Islet precursor cell (in vitro differentiated cells): Measurements from ENCODE around the gene BRINP2.
"Not testable (repeated sequence)": the region's sequence is repeated elsewhere in the genome, so short reads cannot be mapped to it uniquely, and the experiment has no call there.

ENCODE experiments used
- DNase-seq: peaks from one replicate; pipeline ENCODE4 v3.0.0-alpha.2; 2018

BRINP2 gene

DNA sequence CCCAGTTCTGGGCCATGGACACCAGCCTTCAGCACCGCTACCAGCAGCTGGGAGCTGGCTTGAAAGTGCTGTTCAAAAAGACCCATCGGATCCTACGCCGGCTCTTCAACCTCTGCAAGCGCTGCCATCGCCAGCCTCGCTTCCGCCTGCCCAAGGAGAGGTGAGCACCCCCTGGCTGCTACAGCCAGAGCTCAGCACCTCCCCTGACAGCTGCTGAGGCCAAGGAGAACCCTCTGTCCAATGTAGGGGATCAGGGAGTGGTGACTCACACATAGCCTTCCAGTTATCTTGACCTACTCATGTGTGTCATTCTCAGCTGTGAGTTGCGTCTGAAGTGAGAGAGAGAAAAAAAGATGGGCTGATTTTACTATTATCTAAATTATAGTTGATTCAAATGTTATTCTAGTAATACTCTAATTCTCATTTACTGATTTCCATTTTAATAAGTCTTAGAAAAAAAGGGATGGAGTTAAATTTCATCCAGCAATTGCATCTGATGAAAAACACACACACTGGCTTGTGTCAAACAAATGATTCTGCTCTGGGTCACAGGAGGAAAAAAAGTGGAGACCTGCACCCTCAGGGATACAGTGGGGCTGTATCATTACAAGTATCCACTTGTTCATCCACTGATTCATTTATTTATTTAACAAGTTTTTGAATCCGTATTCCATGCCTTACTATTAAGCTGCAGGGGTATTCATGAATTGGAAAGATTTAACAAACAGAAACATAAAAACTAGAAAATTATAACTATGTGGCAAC lies 108.0 kb downstream of the BRINP2 start:
- no peak for DNase-seq

DNA sequence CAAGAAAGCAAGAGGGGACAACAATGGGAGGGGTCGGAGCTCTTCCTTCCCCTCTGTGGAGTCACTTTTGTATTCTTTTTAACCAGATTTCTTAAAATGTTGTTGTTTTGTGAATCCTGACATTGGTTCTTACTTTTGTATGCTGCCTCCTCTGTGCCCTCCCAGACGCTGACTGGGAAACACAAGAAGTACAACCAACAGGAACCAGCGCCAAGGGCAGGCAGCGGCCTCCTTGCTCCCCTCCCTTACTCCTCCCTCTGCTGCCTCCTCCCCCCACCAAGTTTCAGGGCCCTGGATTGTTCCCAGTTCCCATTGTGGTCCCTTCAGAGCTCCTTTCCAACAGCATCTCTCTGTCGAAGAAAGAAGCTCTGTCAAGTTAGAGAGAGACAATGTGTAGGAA lies 111.1 kb downstream of the BRINP2 start:
- DNase-seq: no peak

DNA sequence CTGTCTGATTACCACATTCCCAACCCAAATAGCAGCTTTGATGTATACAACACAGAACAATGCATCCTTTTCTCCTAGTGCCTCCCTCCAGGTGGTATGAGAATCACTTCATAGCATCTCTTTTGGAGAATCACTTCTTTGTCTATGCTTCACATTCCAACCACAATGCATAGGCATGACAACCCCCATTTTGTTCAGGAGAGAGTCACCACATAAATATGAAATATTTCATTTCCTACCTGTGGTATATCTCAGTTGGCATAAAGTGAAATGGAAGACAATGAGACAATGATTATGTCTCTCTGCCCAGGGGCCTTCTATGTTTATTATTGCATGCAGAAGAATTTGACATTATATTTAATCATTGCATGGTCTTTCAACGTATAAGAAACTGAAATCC lies 112.2 kb downstream of the BRINP2 start:
- DNase-seq: no peak

DNA sequence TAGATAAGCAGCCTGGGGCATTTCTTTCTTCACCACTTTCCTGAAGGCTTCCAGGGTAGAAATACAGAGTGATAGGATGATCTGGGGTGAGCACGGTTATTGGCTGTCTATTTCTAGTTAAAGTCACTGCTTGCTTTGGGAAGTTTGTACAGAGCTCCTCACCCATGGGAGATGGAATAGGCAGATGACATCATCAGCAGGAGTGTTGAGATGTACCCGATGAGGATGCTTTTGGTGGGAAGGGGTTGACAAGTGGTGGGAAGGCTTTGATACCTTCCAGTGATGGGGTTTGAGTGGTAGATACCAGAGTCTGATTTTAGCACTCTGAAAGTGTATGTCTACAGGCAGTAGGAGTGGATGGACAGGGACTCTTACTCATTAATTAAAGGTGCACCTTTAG lies 112.6 kb downstream of the BRINP2 start:
- no peak for DNase-seq

DNA sequence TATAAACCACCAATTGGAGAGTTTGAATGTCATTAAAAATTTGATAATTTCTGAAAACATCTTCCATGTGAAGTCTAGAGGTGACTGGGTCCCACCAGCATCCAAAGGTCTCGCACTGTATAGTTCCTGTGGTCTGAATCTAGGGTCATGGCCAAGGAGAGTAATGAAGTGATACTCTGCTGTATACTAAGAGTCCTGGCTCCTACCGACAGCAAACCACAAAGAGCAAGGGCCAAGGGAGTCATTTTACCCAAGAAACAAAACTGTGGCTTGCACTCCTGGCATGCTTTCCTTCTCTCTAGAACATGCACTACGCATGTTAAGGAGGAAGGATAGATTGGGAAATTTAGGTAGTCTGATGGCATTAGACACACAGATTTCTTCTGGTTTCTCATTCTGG lies 115.6 kb downstream of the BRINP2 start:
- no peak for DNase-seq

DNA sequence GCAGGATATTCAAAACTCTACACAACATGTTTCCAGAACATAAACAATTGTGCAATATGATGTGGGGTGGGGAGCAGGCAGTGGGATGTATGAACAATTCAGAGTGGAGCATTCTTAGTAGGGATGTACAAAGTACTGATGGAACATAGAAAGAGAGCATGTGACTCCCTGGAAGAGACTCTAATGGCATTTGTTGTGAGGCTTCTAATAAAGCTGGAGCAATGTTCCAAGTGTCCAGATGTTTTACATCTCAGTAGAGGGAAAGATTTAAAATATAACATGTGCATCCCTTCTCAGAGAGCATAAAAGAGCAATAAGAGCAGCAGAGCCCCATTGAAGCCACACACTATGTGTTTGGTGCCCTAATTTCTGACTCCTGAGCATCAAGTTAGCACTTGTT lies 116.5 kb downstream of the BRINP2 start:
- no peak for DNase-seq

DNA sequence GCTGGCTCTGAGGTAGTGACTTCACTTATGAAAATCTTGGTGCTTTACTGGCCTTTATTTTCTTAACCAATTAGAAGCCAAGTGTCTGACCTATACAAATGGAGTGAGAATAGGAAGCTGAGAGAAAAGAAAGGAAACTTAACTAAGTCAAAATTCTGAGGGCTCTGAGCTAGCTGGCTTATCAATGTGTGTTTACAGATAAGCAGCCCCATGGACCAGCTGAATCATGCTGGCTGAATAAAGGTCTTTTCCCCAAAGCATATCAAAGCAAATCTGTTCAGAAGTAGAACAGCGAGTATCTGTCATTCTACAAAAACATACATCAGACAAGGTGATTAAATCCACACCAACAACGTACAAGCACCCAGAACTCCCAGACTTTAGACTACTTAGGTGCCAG lies 117.2 kb downstream of the BRINP2 start:
- DNase-seq: no peak

DNA sequence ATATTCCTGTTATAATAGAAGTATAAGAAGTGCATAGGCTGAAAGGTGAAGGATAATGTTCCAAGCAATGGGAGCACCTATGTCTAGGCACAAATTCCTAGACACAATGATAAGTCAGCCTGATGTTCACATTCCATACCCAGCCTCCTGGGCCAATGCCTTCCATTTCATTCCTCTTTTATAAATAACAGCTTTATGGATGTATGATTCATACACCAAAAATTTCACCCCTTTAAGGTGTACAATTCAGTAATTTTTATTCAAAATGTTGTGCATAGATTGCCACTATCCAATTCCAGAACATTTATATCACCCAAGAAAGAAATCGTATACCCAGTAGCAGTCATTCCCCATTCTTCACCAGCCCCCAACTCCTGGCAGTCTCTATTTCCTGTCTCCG lies 118.8 kb downstream of the BRINP2 start:
- DNase-seq: no peak

DNA sequence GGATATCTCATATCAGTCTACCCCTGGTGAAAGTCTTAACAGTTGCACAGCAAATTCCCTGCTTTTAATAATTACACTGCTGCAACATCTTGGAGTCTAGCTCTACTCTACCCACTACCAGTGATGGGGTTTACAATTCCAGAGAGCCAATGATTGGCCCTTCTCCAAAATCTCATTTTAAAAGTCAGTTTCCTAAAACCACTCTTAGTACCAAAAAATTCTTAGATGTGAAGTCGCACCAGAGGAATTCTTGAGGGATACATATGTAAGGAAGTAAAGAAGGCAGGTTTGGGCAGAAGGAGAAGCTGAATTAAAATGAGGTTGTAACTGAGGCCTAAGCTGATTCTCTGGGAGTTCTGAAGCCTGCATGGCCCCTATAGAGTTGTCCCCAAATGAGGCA lies 129.7 kb downstream of the BRINP2 start:
- DNase-seq: no peak

DNA sequence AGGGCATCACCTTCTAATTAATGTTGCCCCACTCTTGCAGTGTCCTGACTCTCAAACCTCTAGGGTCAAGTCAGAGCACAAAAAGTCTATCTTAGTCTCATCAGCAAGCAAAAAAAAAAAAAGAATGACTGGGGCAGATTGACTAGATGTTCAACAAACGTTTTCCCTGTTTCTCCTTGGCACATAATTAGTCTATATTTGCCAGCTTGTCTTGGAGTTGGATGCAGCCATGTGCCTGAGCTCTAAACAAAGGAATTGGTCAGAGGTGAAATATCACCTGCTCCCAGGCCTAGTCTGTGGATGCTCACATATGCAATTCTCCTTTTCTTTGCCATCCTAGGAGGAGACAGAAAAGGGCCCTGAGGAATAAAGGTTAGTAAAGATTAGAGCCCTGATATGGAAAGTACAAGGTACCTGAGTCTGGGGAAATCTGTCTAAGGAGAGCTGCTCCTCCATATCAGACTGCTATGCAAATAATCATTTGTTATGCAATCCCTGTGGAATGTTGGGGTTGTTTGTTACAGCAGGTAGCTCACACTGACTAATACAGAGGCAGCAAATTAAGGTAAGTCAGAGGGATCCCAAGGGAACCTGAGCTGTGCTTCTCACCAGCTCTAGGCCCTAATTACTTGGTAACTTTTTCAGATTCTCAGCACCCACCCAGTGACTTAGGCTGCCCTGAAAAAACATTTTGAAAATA lies 130.8 kb downstream of the BRINP2 start:
- no peak for DNase-seq

DNA sequence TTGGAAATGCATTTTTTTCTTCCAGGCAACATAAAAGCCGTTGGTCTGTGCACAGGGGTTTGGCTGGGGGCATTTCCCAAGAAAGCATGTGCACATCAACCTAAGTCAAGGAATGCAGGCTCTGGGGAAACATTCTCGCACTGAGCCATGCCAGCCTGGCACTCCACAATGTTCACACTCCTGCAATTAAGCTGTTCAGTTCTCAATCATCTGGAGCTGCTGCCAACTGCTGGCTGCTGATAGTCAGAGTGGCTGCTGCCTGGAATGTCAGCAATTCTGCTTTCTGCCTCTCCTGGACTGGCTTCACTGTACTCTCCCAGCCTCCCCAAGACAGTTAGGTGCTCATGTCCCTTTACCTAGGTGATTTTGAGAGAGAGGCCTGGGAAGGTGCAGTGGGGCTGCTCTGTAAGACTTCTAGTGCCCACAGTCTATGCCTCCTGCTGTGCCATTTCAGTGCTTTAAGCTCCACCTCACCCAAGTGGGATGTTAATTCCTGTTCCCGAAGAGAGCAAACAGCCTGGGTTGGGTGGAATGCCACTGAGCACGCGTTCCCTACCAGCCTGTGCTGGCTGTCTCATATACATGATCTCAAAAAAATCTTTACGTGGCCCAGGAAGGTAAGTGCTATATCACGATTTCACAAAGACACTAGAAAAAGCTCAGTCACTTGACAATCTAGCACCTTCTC lies 131.7 kb downstream of the BRINP2 start:
- DNase-seq: peak; percentile 65

DNA sequence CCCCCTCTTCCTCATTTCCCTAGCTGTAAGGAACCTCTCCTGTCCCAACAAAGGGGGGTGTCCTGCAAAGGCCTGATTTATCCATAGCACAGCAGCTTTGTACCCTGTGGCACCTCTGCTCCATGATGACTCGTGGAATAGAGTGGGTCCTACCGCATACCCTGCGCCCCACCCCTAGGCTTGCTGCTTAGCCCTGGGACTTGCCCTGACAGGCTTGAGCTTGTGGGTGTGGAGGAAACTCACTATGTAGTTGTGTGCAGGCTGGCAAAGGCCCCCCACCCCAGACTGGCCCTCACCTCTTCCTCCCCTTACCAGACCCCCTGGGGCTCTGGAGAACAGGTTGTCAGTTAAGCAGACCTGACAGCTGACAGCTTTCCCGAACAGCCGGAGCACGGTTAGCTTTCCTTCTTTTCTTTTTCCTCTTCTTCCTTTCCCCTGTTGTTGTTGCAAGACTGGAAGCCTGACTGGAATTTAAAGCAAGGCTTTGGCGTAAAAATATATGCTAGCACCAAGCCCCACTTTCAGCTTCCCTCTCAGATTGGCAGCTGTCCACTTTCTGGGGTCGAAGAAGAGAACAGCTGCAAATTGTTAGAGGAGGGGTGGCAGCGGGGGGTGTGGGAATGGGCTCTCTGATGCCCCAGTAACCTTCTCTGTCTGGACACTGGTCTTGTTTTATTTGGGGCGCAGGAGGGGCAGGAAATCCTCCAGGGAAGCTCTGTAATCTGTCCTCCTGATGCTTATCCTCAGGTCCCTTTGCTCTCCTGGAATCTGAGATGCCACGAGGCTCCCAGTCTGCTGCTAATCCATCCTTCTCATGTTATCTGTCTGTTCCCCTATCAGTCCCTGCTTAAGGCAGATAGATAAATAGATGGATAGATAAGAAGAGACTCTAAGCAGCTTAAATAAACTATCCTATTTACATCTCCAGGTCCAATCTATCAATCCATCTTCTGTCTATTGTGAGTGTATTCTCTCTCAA lies 134.6 kb downstream of the BRINP2 start:
- DNase-seq: no peak

DNA sequence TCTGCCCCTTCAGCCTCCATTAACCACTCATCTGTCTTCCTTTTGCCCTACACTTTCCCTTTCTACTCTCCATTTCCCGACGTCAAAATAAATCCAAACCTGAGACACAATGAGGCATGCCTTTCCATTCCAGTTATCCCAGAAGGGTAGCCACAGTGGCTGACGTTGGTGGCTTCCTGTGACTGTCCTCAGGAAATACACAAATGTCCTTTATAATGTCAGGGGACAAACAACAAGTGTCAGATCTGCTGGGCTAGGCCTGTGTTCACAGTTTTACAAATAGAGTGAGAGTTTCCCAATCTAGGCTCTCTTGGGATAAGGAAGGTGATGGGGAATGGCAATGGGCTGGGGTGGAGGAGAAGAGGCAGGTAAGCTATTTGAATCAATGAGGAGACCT lies 135.3 kb downstream of the BRINP2 start:
- DNase-seq: no peak

DNA sequence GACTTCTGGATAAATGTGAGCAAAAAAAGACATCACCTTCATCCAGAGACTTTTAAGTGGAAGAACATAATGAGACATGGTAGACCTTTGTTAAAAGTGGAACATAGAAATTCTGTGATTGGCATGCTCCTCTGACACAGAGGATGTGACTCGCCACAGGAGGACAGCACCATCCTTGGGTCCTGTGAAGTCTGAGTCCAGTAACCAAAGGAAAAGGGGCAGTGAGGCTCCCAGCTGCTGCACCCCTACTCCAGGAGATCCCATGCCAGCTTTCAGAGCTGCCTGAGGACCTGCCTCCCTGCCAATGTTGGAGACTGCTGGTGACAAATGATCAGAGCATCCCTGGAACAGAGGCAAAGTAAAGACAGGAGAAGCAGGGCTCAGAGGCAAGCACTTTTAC lies 136.2 kb downstream of the BRINP2 start:
- DNase-seq: no peak

DNA sequence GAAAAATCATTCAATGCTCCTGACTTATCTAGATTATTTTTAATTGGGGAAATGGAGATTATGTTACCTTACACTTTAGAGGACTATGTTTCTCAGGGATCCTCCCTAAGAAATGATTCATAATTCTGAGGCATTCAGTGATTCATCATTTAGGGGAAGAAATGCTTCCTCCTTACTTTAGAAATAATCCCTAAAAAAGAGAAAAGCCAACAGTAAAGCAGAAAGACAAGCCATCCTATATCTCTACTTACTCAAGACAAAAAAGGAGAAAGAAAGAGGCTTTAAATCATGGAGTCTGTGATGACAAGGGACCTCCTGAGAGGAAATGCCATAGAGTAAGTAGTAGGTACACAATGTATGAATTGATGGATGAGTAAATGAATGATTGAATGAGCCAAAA lies 137.0 kb downstream of the BRINP2 start:
- DNase-seq: no peak

DNA sequence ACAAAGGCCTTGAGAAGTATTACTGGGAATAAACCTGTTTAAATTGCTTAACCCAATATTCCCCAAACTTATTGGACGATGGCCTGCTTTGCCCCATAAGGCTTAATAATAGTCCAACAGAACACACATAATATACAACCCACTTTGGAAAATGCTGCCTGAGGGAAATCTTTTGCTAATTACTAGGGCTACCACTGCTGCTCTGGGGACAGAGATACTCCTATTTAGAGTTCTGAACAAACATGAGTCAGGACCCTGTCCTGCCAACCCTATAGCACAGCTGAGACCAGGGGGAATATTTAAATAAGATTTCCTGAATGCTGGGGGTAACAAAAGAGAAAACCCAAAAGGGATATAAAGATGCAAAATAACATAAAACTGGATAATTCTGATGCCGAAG lies 139.1 kb downstream of the BRINP2 start:
- DNase-seq: no peak

DNA sequence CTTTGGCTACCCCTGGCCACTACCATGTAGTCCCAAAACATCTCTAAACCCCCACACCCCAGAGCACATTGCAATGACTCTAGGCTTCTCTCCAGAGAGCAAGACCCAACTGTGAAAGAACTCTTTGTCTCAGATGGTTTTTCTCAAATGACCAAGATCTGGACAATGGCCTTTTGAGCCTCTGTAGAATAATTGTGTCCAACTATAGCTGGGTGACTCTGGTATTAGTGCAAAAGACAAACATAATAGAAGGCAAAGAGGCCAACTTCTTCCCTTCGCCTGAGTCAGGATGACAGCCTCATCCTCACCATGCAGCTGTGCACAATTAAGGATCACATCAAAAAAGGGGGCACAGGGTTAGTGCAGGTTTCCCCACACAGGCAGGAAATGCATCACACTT lies 139.6 kb downstream of the BRINP2 start:
- no peak for DNase-seq

DNA sequence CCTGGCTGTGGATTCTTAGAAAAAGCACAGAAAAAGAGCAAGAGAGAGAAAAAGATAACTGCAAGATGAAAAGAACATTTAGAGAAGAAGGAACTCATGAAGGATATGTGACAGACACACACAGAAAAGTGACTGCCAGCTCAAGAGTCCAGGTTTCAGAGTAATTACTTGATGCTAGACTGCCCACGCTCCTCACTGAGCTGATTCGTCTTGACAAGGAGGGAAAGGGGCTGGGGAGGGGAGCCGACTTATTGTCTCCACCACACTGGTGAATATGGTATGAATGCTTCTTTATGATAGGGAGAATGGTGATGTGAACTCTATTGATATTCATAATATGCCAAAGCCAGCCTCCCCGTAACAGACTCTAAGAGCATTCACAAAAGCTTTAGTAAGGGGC lies 140.4 kb downstream of the BRINP2 start:
- DNase-seq: no peak

DNA sequence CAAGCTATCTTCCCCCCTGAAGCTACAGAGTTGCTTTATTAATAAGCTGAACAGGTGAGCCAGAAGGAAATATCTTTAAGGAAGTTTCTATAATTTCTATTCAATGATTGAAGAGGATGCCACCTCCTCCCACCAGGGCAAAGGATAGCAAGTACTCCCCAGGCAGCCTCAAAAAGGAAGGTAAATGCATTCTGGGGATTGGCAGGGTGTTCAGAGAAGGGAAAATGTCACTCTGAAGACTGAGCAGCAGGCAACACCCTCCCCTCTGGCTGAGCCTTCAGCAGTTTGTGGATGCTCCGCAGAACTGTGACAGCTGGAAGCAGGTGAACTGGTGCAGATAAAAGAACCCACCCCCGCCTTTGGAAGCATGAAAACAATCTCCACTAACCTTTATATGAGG lies 140.8 kb downstream of the BRINP2 start:
- DNase-seq: no peak

DNA sequence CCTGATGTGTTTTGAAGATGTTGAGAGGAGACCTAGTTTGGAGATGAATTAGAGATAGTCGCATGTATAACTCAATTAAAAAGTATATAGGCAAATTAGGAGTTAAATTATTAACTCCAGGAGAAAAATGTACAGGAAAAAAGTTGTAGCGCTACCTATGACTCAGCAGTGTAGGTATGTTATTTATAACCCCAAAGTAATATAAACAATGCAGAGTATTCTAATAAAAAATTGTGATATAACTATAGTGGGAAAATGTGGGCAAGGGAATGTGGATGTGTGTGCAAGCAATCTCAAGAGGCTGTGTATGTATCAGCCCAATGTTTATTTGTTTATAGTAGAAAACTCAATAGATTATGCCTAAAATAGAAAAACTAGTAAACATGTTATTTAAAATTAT lies 144.5 kb downstream of the BRINP2 start:
- DNase-seq: no peak

DNA sequence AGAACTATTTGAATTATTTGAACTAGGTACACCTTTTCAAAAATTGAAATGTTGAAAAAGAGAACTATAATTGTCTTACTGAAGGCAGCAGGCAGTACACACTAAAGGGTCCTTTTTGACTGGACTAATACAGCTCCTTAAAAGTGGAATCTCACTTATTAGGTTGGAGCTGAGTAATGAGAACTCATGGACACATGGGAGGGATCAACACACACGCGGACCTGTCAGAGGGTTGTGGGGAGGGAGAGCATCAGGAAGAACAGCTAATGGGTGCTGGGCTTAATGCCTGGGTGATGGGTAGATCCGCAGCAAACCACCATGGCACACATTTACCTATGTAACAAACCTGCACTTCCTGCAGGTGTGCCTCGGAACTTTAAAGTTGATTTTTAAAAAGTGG lies 145.0 kb downstream of the BRINP2 start:
- DNase-seq: no peak

DNA sequence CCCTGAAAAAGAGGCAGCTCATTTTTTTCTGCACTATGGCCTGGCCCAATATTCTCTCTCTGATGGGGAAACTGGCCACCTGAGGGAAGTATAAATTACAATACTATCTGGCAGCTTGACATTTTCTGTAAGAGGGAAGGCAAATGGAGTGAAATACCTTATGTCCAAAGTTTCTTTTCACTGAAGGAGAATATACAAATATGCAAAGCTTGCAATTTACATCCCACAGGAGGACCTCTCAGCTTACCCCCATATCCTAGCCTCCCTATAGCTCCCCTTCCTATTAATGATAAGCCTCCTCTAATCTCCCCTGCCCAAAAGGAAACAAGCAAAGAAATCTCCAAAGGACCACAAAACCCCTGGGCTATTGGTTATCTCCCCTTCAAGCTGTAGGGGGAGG lies 150.7 kb downstream of the BRINP2 start:
- not testable (repeated sequence) for DNase-seq

DNA sequence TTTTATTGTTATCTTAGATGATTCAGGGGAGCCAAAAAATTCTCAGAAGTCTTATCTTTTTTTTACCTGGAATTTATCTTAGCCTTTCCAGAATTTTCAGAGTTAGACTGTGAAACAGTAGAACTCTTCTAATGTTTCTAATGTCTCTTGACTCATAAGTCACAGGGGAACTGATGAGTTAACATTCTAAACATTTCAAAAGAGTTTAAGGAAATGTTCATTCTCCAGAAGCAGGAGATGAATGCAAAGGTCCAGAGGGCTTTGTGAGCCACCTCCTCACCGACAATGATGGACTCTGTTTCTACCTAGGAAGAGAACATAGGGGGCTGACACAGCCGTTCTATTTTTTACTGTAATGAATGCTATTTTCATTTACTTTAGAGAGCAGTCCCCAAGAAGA lies 157.5 kb downstream of the BRINP2 start:
- DNase-seq: no peak
